Nucleus accumbens (tissue), 56 donors: ENCODE results near the gene FNDC11.

ENCODE experiments used
- DNase-seq, 56 donors: peaks; one replicate each; lab custom pipeline; 2025; lab: John Stamatoyannopoulos, UW

FNDC11 gene

DNA sequence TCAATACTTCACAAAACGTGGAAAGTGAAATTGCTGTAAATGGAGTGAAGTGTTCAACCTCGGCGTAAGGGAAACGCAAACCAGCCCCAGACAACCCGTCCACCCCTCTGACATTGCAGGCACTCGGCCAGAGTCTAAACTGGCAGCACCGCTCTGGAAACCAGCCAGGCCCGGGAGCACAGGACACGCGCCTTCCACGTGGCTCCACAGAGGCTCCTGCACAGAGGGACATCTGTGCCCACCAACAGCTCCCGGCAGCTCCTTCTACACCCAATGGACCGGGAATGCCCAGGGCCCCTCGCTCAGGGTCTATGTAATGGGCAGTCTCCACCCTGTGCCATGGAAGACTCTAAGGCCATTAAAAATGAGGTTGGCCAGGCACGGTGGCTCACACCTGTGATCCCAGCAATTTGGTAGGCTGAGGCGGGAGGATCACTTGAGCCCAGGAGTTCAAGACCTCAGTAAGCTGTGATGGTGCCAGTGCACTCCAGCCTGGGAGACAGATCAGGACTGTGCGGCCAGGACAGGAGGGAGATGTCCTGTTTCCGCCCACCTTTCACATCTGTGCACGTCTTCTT lies 23.4 kb downstream of the FNDC11 start:
- DNase-seq, result peak in 30 of 56 donors; percentile 4 to 74 (median 30)

DNA sequence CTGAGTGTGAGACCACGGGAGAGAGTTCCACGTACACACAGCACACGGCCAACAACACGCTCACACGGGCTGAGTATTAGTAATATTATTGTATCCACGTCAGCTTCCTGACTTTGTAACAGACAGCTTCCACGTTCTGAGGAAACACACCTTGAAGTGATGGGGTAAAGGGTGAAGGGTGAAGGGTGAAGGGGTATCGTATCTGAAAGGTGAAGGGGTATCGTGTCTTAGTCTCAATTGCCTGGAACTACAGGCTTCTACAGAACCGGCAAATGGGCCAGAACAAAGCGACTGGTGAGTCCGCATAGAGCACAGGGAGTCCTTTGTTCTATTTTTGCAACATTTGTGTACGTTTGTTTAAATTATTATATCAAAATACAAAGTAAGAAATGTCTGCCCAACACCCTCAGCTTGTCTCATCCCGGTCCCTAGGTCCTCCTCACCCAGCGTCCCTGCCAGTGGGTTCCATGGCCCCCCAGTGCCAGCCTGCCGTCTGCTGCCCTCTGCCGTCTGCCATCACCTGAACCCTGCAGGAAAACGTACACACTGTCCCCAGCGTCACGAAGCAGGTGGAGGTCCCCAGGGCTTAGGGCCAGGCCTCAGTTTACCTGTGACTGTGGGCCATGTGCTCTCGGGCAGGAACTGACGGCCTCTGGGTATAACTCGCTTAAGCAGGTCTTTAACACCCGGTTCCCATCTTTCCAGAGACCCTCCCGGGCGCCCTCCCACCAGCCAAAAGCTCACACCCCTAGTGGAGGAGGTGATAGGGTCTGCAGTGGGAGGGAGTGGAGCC lies 24.5 kb downstream of the FNDC11 start:
- DNase-seq, result no peak

DNA sequence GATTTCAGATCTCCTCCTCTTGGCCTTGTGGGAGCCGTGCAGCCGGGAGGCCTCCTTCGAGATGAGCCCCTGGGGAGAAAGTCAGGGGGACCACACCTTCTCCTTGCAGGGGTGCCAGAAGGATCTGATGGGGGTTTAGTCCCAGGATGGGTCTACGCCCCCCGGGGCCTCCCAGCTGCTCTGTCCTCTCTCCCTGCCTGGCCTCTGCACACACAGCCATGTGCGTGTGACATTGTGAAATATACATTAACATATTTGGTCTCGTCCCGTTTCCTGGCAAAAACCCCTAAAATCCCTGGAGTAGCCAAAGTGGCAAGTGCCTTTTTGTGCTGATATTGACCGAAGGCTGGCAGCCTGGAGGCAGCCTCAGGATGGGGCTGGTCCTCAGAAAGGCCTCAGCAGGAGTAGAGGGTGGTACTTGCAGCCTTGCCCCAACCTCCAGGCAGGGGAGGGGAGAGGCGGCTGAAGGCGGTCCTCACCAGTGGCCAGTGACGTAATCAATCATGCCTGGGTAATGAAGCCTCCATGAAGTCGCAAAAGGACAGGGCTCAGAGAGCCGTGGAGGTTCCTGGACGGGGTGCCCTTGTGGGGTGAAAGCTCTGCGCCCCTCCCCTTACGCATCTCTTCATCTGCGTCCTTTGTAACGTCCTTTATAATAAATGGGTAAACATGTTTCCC lies 25.2 kb downstream of the FNDC11 start:
- DNase-seq, result no peak

DNA sequence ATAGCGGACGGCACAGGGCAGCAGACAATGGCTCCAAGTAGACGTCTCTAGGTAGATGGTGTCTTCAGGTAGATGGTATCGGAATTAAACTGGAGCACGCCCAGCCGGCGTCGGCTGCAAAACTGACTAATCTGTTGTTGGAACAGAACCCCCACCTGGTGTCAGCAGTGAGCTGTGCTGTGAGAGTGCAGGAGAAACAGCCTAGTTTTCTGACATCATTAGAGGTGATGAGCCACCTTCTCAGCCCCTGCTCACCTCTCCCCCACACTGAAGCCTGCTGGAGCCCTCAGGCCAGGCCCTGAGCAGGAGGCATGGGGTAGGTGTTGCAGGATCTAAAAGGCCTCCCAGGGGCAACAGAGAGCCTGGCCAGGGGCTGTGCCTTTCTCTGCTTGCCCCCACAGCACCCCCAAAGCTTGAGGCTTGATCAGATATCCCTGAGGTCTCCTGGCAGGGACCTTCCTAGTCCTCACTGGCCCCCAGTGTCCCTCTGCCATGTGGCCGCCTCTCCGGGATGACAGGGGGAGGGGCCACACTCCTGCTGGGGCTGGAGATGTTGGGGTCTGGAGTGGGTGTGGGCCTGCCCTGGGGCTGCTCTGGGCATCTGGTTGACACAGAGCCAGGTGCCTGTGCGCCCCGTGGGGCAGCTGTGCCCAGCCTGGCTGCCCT lies 27.0 kb downstream of the FNDC11 start:
- DNase-seq, result peak in 31 of 56 donors; percentile 4 to 76 (median 28)

DNA sequence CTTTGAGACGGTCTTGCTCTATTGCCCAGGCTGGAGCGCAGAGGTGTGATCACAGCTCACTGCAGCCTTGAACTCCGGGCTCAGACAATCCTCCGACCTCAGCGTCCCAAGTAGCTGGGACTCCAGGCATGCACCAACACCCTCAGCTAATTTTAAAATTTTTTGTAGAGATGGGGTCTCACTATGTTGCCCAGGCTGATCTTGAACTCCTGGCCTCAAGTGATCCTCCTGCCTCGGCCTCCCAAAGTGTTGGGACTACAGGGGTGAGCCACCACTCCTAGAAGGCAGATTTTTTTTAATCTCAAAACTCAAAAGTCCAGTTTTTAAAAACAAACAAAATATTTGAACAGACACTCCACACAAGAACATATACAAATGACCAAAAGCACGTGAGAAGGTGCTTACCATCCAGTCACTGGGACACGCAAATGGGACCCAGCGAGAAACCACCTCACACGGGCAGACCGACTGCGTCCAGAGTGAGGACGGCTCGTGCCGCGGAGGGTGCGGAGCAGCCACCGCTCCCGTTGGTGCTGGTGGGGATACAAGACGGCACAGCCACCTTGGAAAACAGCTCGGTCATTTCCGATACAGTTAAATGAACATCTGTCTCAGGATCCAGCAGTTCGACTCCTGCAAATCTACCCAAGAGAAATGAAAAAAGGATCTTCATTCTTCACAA lies 28.6 kb downstream of the FNDC11 start:
- no peak for DNase-seq

DNA sequence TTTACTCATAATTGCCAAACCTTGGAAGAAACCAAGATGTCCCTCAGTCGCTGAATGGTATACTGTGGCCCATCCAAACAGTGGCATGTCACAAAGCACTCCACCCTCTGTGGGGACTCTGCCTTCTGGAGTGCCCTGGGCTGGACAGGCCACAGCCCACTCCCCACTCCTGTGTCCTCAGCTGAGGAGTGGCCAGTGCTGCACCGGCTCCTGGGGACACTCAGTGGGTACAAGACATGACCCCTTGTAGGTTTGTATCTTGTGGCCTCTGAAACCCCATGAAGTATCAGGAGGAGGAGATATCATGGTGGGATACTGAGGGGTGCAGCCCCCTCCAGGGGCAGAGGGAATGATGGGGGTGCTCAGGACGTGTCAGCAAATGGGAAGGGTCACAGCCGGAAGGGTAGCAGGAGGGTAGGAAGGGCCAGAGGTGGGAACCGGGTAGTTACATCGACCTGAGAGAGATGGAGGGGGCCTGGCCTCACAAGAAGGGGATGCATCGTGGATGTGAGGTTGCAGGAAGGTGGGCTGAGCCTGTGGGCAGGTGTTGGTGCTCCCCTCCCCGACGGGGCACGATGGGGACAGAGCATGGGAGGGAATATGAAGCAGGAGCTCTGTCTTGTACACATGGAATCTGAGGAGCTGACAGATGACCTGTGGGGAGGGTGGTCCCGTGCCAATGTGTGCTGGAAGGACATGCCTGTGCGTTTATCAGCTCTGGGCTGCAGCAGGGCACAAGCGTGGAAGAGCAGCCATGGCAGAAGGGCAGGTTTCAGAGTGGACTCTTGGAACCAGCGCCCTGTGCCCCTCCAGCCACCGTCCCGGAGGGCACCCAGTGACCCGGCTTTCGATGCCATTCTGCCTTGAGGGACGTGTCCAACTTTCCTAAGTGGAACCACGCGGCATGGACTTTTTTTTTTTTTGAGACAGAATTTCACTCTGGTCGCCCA lies 31.9 kb downstream of the FNDC11 start:
- DNase-seq, result no peak

DNA sequence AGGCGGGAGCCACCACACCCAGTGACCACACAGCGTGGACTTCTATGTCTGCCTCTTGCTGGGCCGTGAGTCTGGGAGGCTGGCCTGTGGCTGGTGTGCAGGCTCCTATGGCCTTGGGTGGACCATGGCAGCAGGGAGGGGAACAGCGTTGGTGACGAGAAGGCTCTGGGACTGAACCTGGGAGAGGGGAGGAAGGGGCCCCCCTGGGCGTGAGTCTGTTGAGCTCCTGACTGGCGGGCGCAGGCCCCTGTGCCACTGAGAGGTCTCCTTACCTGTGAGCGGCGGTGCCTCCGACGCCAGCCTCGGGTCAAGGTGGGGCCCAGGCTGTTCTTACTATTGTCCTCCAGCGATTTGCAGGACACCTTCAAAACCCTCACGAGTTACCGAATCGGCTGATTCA lies 32.8 kb downstream of the FNDC11 start:
- no peak for DNase-seq

DNA sequence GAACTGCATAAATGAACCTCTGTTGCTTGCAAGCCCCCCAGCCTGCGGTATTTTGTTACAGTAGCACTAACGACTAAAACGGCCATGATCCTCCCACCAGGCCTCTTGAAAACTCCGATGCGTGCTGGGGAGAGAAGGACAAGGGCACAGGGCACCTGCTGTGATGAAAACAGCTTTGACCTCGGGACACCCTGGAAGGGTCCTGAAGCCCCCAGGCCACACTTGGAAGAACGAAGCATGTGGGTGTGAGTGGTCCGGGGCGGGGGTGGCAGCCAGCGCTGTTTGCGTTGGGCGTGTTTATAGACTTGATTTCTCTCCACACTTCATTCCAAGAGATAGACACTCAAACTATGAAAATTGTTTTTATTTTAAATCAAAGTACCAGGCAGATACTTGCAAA lies 33.3 kb downstream of the FNDC11 start:
- no peak for DNase-seq

DNA sequence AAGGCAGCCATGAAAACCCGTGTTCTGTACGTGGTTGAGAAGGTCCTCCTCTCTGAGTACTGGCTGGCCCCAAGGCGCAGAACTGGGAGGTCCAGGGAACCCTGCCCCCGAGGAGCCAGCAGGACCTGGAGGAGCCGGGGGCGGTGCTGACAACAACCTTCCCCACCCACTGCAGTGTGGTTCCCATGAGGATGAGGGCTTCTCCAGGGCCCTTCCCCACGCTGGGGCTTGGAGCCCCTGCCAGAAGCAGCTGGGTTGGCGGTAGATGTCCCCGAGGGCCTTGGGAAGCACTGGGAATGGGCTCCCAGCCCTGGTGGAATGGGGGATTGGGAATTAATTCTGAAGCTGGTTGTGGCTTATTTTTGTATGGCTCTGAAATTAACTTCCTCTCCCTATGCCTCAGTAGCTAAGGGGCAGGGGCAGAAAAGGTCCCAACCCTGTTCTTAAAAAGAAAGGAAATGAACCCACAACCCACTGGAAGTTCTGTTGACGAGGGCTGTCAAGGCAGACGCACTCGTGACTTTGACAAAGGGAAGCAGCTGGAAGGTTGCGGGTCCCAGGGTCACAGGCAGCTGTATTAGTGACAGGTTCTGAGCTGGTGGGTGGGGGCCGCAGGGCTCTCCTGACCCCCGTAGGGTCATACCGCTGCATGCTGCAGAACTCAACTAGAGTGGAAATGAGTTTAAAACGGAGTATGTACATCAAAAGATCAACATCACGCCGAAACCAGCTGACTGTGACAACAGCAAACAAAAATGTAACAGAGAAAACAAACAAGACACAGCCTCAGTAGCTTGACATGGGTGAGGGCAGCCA lies 34.0 kb downstream of the FNDC11 start:
- no peak for DNase-seq

DNA sequence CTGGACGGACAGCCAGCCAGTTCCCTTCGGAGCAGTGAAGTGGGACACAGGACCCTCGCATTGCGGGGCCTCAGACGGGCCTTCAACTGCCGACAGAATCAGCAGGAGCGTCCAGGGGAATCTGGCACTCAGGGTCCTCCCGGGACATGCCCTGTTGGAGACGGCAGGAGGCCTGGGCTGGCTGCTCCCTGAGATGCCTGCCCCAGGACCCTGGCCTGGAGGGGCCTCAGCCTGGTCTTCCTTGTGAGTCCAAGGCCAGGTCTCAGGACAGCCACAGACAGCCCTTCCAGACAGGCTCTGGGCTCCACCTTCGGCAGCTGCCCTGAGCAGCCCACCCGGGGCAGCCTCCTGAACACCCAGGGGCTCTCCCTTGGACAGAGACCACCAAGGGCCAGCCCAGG lies 34.7 kb downstream of the FNDC11 start:
- no peak for DNase-seq

DNA sequence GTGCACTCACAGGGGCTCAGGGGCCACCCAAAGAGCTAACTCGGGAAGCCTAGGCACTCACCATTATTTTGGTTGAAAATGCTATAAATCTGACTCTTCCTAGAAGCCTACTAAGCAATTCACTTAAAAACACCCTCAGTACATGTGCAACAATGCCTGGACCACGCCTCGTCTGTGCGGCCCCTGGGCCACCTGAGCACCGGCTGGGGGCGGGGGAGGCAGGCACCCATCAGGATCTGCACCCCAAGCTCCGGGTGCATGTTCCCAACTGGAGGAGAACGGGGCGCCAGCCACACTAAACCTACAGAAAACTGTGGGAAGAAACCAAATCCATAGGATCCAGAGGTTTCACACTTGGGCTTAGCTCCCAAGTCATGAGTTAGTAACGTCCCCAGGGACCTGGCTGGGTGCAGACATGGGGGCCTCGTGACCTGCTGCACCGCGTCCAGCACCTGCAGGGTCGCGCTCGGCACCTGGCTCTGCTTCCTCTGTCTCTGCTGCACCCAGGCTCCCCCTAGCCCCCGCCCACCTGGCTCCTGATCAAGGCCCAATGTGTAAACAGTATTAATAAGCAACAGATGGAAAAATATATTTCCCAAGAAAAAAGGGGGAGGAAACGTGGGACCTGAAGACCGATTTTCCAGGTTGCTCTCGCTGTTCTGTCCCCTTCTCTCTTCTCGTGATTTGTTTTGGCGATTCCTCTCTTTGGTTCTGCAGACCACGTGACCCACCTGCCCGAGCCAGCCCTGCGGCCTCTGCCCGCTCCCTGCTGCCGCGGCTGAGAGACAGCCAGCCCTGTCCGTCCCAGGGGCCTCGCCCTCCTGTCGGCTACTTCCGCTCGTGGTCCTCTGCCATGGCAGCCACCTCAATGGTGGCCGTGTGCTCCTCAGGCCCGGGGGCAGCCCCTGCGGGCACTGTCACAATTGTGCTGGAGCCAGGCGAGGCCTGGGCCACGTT lies 35.6 kb downstream of the FNDC11 start:
- DNase-seq, result no peak

DNA sequence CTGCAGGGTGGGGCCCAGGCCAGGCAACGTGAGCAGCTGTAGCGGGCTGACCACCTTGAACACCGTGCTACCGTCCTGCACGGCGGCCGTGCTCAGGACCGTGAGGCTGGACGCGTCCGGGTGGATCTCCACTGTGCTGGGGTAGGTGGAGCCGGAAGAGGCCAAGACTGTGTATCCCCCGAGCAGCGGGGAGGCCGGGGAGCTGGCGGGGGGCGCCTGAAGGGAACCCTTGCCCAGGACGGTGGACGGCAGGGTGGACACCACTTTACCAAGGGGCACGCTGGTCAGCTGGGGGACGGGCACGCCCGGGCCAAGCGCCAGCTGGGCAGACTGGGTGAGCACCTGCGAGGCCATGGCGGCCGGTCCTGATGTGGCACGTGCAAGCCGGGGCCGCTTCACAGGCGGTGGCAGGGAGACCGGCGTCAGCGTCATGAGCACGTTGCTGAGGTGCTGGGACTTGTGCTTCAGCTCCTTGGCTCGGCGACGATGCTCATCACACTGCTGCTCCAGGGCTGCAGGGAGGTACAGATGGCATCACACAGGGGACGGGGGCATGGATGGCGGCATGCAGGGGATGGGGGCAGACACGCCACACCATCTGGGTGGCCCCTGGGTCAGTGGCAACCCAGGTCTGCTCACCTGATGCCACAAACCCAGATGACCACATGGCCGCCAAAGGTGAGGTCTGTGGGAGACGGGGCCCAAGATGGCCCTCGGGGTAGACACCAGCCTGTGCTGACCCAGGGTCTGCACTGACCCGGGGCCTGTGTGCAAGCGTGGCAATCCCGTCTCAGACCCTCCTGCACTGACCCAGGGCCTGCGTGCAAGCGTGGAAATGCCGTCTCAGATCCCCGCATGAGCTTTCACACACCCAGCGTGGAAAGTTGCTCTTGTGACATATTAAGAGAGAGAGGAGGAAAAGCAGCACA lies 36.5 kb downstream of the FNDC11 start:
- no peak for DNase-seq

DNA sequence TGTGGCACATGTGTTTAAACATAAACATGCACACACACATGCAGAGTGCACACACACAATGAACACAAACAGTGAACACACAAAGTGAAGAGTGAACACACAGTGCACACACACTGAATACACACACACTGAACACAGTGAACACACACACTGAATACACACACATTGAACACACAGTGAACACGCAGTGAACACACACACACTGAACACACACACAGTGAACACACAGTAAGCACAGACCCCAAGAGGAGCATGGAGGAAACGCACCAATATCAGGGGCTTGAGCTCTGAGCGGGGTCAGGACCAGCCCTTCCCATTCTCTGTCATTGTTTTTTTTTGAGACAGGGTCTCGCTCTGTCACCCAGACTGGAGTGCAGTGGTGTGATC lies 37.2 kb downstream of the FNDC11 start:
- no peak for DNase-seq

DNA sequence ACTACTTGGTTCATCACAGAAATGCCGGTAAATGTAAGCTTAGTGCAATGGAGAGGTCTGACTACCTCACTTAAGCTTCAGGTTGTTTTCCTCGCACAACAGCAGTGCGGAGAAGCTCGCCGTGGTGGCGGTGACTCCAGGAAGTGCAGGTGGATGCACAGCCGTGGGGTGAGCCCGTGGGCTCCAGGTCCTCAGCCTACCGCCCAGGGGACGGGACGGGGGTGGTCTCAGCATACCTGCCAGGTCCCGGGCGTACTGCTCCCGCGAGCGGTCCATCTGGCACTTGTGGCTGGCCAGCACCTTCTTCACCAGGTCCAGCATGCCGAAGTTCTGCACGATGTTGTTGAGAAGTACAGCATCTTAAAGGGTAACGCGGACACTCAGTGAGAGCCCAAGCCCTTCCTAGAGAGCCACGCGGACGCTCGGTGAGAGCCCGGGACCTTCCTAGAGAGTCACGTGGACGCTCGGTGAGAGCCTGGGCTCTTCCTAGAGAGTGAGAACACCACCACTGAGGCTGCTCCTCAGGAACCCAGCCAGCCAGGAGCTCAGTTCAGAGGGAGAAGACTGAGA lies 37.9 kb downstream of the FNDC11 start:
- no peak for DNase-seq

DNA sequence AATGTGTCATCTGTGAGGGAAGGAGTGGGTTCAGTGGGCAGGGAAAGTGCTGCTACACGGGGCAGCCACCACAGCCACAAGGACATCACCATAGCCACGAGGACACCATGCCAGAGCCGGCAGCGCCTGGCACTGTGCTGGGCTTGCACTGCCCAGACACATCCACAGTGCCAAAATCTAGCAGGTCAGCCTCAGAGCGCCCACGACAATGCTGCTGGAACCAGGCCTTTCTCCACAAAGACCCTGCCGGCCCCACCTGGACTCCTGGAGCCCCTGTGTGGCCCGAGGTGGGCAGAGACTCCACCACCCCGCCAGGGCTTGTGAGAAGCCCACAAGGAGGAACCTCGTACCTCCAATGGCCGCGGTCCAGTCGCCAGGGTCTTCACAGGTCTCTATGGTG lies 38.7 kb downstream of the FNDC11 start:
- DNase-seq, result peak in 4 of 56 donors; percentile 8 to 32 (median 12)

DNA sequence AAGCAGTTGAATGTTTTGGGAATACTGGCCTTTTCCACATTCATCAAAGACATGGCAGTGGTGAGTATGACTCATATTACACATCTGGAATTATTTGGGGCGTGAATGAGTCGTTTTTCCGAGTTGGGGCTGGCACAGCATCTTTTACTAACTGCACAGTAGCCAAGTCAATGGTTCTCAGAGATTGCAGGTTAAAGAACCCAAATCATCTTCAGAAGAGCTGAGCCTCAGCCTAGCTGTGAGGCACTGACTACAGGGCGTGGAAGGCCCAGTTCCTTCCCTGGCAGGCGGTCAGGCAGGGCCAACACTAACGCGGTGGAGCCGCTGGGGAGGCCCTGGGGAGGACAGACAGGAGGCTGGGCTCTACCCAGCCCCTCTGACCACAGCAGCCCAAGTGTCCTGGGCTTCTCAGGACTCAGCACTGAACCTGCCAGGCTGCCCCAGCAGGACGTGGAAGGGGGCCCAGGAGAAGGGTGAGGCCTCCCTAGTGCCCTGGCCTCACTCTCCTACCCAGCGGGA lies 40.1 kb downstream of the FNDC11 start:
- DNase-seq, result no peak
